IMR-90 (cell line): ENCODE data around the gene KXD1. TPM values are rescaled to one million over a fixed set of nuclear protein-coding genes. Genes with fewer than 3 reads are reported as not detected.

Experiments
- ATAC-seq: fragments of 200-7000 bp; cut with Tn5 transposase; 2 replicates; pipeline ENCODE4 v1.9.1; 2020; ENCODE audit warnings: low read depth, mild to moderate bottlenecking, moderate library complexity
- BruUV-seq: library from RNA; stranded (reverse); fragments of 400-500 nt; replicated peaks from 2 replicates; lab custom pipeline; 2021; lab: Mats Ljungman, UMichigan
- CTCF ChIA-PET: fragments of 300-600 bp; formaldehyde crosslinking; extraction: SDS; loops from one replicate; lab custom pipeline; 2021; ENCODE audit warnings: antibody characterized with exemption; lab: Yijun Ruan, JAX
- POLR2A ChIA-PET: fragments of 300-600 bp; sonication (Branson Sonifier 250); formaldehyde crosslinking; loops from one replicate; lab custom pipeline; 2022; ENCODE audit warnings: antibody characterized with exemption; ENCODE audit not compliant: unreplicated experiment; lab: Charles Lee
- DNase-seq: peaks from one replicate; pipeline ENCODE4 v3.0.0; 2013
- H2AFZ ChIP-seq: replicated peaks from 2 replicates; pipeline ENCODE3; 2013; ENCODE audit warnings: low read length, mild to moderate bottlenecking; ENCODE audit not compliant: poor library complexity
- H2AK5ac ChIP-seq: 2 replicates; pipeline ENCODE4 v1.6.1; 2013; ENCODE audit warnings: low read depth, low read length, inconsistent platforms
- H2AK9ac ChIP-seq: replicated peaks from 2 replicates; pipeline ENCODE3; 2013; ENCODE audit warnings: mild to moderate bottlenecking, low read depth, low read length, moderate library complexity; ENCODE audit not compliant: poor library complexity
- H2BK120ac ChIP-seq: 2 replicates; pipeline ENCODE4 v1.6.1; 2013; ENCODE audit warnings: low read depth, low read length, inconsistent platforms
- H2BK15ac ChIP-seq: 3 replicates; pipeline ENCODE4 v1.6.1; 2013; ENCODE audit warnings: low read depth, low read length, inconsistent platforms
- H2BK20ac ChIP-seq: 2 replicates; pipeline ENCODE4 v1.6.1; 2013; ENCODE audit warnings: low read depth, mild to moderate bottlenecking, inconsistent platforms, low read length, moderate library complexity
- H2BK5ac ChIP-seq: 2 replicates; pipeline ENCODE4 v1.6.1; 2013; ENCODE audit warnings: mild to moderate bottlenecking, low read depth, low read length, inconsistent platforms; ENCODE audit not compliant: poor library complexity, severe bottlenecking
- H3K14ac ChIP-seq: replicated peaks from 2 replicates; pipeline ENCODE4 v1.6.1; 2013; ENCODE audit warnings: low read depth, low read length, inconsistent platforms
- H3K18ac ChIP-seq: 2 replicates; pipeline ENCODE4 v1.6.1; 2013; ENCODE audit warnings: low read depth, low read length, control low read depth
- H3K23ac ChIP-seq: 2 replicates; pipeline ENCODE4 v1.6.1; 2013; ENCODE audit warnings: low read depth, low read length, inconsistent platforms
- H3K27ac ChIP-seq: 2 replicates; pipeline ENCODE4 v1.5.1; 2013; ENCODE audit warnings: mild to moderate bottlenecking, control low read depth, low read length; ENCODE audit not compliant: insufficient read depth
- H3K27me3 ChIP-seq: 2 replicates; pipeline ENCODE4 v1.6.1; 2013; ENCODE audit warnings: low read length; ENCODE audit not compliant: control insufficient read depth, insufficient read depth
- H3K36me3 ChIP-seq: 2 replicates; pipeline ENCODE4 v1.6.1; 2013; ENCODE audit warnings: low read length, mixed read lengths; ENCODE audit not compliant: control insufficient read depth, insufficient read depth
- H3K4ac ChIP-seq: 2 replicates; pipeline ENCODE4 v1.6.1; 2013; ENCODE audit warnings: low read depth, low read length, inconsistent platforms
- H3K4me1 ChIP-seq: 2 replicates; pipeline ENCODE4 v1.6.1; 2013; ENCODE audit warnings: low read length, mixed read lengths; ENCODE audit not compliant: control insufficient read depth, insufficient read depth
- H3K4me2 ChIP-seq: 2 replicates; pipeline ENCODE4 v1.6.1; 2013; ENCODE audit warnings: low read depth, mild to moderate bottlenecking, control low read depth, low read length, moderate library complexity
- H3K4me3 ChIP-seq: 2 replicates; pipeline ENCODE4 v1.5.1; 2013; ENCODE audit warnings: low read depth, mild to moderate bottlenecking, control low read depth, low read length, moderate library complexity; ENCODE audit not compliant: insufficient read depth
- H3K56ac ChIP-seq: 2 replicates; pipeline ENCODE4 v1.6.1; 2013; ENCODE audit warnings: low read length, inconsistent platforms; ENCODE audit not compliant: insufficient read depth; ENCODE audit errors: extremely low read depth
- H3K79me1 ChIP-seq, 2 experiments: 2 replicates each; pipeline ENCODE4 v1.6.1; 2013; ENCODE audit warnings: low read length in 2 of 2, inconsistent platforms in 1 of 2, low read depth in 1 of 2
- H3K9ac ChIP-seq: 2 replicates; pipeline ENCODE4 v1.6.1; 2013; ENCODE audit warnings: low read depth, low read length, control low read depth
- H3K9me1 ChIP-seq: 2 replicates; pipeline ENCODE4 v1.6.1; 2013; ENCODE audit warnings: low read length, inconsistent platforms; ENCODE audit not compliant: insufficient read depth
- H3K9me3 ChIP-seq: 2 replicates; pipeline ENCODE4 v1.6.1; 2013; ENCODE audit warnings: low read length; ENCODE audit not compliant: control insufficient read depth, insufficient read depth
- H4K20me1 ChIP-seq: 2 replicates; pipeline ENCODE4 v1.6.1; 2013; ENCODE audit warnings: low read length, inconsistent platforms; ENCODE audit not compliant: insufficient read depth
- H4K5ac ChIP-seq: 2 replicates; pipeline ENCODE4 v1.6.1; 2013; ENCODE audit warnings: mild to moderate bottlenecking, low read depth, low read length, control low read depth
- H4K8ac ChIP-seq, 2 experiments: 2 replicates each; pipeline ENCODE4 v1.6.1; 2013; ENCODE audit warnings: low read depth in 2 of 2, low read length in 2 of 2, control low read depth in 1 of 2, inconsistent platforms in 1 of 2
- H4K91ac ChIP-seq: 2 replicates; pipeline ENCODE4 v1.6.1; 2013; ENCODE audit warnings: low read depth, low read length, inconsistent platforms; ENCODE audit not compliant: insufficient read depth
- CHD1 ChIP-seq: IDR thresholded peaks from 2 replicates; pipeline ENCODE4 v1.6.1; 2012; ENCODE audit warnings: low read depth, low read length, improper control_type of control experiment
- ELK1 ChIP-seq: fragments of 150-350 bp; IDR thresholded peaks from 2 replicates; pipeline ENCODE4 v1.6.1; 2016; ENCODE audit warnings: low read depth, mild to moderate bottlenecking, low read length, moderate library complexity, borderline replicate concordance
- MAFK ChIP-seq: IDR thresholded peaks from 2 replicates; pipeline ENCODE4 v1.6.1; 2012; ENCODE audit warnings: low read depth, low read length, improper control_type of control experiment
- MAZ ChIP-seq: IDR thresholded peaks from 2 replicates; pipeline ENCODE4 v1.6.1; 2012; ENCODE audit warnings: low read depth, mild to moderate bottlenecking, low read length, improper control_type of control experiment, moderate library complexity, borderline replicate concordance
- MXI1 ChIP-seq: IDR thresholded peaks from 2 replicates; pipeline ENCODE4 v1.6.1; 2012; ENCODE audit warnings: low read depth, mild to moderate bottlenecking, low read length, moderate library complexity, borderline replicate concordance
- POLR2A ChIP-seq: IDR thresholded peaks from 2 replicates; pipeline ENCODE4 v1.6.1; 2012; ENCODE audit warnings: mild to moderate bottlenecking, low read depth, low read length
- RAD21 ChIP-seq: IDR thresholded peaks from 2 replicates; pipeline ENCODE4 v1.6.1; 2012; ENCODE audit warnings: low read length, improper control_type of control experiment
- SMC3 ChIP-seq: fragments of 150-350 bp; IDR thresholded peaks from 2 replicates; pipeline ENCODE4 v1.6.1; 2016; ENCODE audit warnings: low read depth, mild to moderate bottlenecking, antibody characterized with exemption, low read length, moderate library complexity
- WGBS, 2 experiments: methylation state at CpG; one replicate each; pipeline versions ENCODE4 v1.1.5 to v1.1.7; 2013; ENCODE audit warnings: missing lambda C conversion rate in 2 of 2; ENCODE audit not compliant: insufficient read length in 1 of 2; ENCODE audit errors: extremely low coverage in 2 of 2; 5-methylcytosine and 5-hydroxymethylcytosine counted together
- dilution Hi-C: fragments of 300-500 bp; cut with HindIII; formaldehyde crosslinking; loops from one replicate; pipeline ENCODE4 v1.14.3; 2018; ENCODE audit warnings: low sequenced_read_pairs; ENCODE audit not compliant: unreplicated experiment
- in situ Hi-C: fragments of 300-500 bp; cut with MboI; formaldehyde crosslinking; loops from 3 replicates; pipeline ENCODE4 v1.14.3; 2019; ENCODE audit warnings: low sequenced_read_pairs, inconsistent platforms, mixed read lengths
- intact Hi-C: fragments of 100-400 bp; cut with micrococcal nuclease; formaldehyde crosslinking; loops from 2 replicates; pipeline ENCODE4 v1.10.0; 2022
- polyA plus RNA-seq, 3 experiments: library from polyadenylated mRNA; depleted of rRNA; stranded (reverse); fragments of >200 nt; gene quantifications; 2 replicates each; pipeline ENCODE4 v1.2.3, GENCODE V29; 2012; ENCODE audit warnings: low replicate concordance in 1 of 3
- total RNA-seq: library from RNA; depleted of rRNA; stranded (reverse); fragments of >200 nt; gene quantifications from 2 replicates; pipeline ENCODE4 v1.2.3, GENCODE V29; 2012
- TF ChIP-seq, protein P1 (sequence below): fragments of 150-350 bp; IDR thresholded peaks from 2 replicates; pipeline ENCODE4 v1.6.1; 2017; ENCODE audit warnings: mild to moderate bottlenecking, antibody characterized with exemption, low read length, low read depth

The KXD1 gene
- total and polyA plus RNA-seq, 2 of the 4 experiments (the other 2 are of a cell fraction), result 66.7 to 196 TPM

- Histone ChIP-seq H2BK120ac (peak overlapping the region; percentile 90), H2BK5ac (peak overlapping the region; percentile 96), H3K56ac (peak overlapping the region; percentile 64), H3K18ac (peak overlapping the region; percentile 53), H4K20me1 (peaks cover 46% of the 10 kb centered on the region), H4K5ac (peak overlapping the region; percentile 56), H3K4me3 (peak overlapping the region; percentile 92), H2AFZ (peak overlapping the region; percentile 95), H2AK9ac (peak overlapping the region; percentile 99), H4K8ac (peak overlapping the region; percentile 64 to 81; a peak in 3 of 4 replicates), H3K27ac (peak overlapping the region; percentile 94), H3K4me1 (peaks cover 2% of the 10 kb centered on the region; the same call in 1 of the 2 replicates), H3K23ac (peak overlapping the region; percentile 98), H4K91ac (peak overlapping the region; percentile 97), H3K14ac (peak overlapping the region; percentile 92), H2BK15ac (peak overlapping the region; percentile 94; the same call in 2 of the 3 replicates), H3K4me2 (peak overlapping the region; percentile 86), H2AK5ac (peak overlapping the region; percentile 99), H3K9me1 (peaks cover 15% of the 10 kb centered on the region), H3K9ac (peak overlapping the region; percentile 95), H3K79me1 (peaks cover 0 to 43% of the 10 kb centered on the region in 2 experiments; a peak in 2 of 4 replicates), H3K9me3 (no peaks in the 10 kb centered on the region), H3K4ac (peak overlapping the region; percentile 97), H3K36me3 (no peaks in the 10 kb centered on the region), H3K27me3 (no peaks in the 10 kb centered on the region), H2BK20ac (0 out of 2 replicates have a peak overlapping the region, but pooled peaks have one; percentile 6)
- DNase-seq (no peak), ATAC-seq (no peak)
- peak; percentile 4; the same call in 1 of the 2 replicates for TF ChIP-seq MAZ
- TF ChIP-seq MXI1, result peak; percentile 39; the same call in 1 of the 2 replicates
- no peak for TF ChIP-seq MAFK
- TF ChIP-seq, protein P1, sequence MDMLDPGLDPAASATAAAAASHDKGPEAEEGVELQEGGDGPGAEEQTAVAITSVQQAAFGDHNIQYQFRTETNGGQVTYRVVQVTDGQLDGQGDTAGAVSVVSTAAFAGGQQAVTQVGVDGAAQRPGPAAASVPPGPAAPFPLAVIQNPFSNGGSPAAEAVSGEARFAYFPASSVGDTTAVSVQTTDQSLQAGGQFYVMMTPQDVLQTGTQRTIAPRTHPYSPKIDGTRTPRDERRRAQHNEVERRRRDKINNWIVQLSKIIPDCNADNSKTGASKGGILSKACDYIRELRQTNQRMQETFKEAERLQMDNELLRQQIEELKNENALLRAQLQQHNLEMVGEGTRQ, result no peak
- peak; percentile 1; the same call in 1 of the 2 replicates for TF ChIP-seq RAD21
- no peak for TF ChIP-seq CHD1
- TF ChIP-seq POLR2A, result peak; percentile 67
- no peak for TF ChIP-seq SMC3
- no peak for TF ChIP-seq ELK1
- POLR2A ChIA-PET, result no interaction called here
- 2% methylated on average over 11 of the region's 41 CpGs; no CpG with 5 or more reads in 1 of the 2 experiments for WGBS, 2 experiments
- CTCF ChIA-PET, result interaction anchor here (0.7 to 1.6 kb wide), 4 partner anchors 57 to 84 kb away, joined by 3 to 4 read pairs (median 4); partner anchors contain the start of gene REX1BD
- BruUV-seq, result no TSS peak
- intact Hi-C loops, result loop anchor here (1.0 kb wide), 1 partner anchor 51 kb away; no protein-coding TSS in a partner anchor
- dilution Hi-C loops, result no loop called here
- in situ Hi-C loops, result no loop called here
These were observed 36.6 kb upstream of the KXD1 start for GRCh38 chr19:18520848-18521691.
